HG02571 (cell line): ENCODE data around the gene KCNJ5.

Source experiments
- ATAC-seq: cut with Tn5 transposase; IDR thresholded peaks from one replicate; pipeline ENCODE4 v1.9.1; 2021; ENCODE audit warnings: mild to moderate bottlenecking, moderate library complexity; ENCODE audit not compliant: unreplicated experiment

Gene KCNJ5

DNA sequence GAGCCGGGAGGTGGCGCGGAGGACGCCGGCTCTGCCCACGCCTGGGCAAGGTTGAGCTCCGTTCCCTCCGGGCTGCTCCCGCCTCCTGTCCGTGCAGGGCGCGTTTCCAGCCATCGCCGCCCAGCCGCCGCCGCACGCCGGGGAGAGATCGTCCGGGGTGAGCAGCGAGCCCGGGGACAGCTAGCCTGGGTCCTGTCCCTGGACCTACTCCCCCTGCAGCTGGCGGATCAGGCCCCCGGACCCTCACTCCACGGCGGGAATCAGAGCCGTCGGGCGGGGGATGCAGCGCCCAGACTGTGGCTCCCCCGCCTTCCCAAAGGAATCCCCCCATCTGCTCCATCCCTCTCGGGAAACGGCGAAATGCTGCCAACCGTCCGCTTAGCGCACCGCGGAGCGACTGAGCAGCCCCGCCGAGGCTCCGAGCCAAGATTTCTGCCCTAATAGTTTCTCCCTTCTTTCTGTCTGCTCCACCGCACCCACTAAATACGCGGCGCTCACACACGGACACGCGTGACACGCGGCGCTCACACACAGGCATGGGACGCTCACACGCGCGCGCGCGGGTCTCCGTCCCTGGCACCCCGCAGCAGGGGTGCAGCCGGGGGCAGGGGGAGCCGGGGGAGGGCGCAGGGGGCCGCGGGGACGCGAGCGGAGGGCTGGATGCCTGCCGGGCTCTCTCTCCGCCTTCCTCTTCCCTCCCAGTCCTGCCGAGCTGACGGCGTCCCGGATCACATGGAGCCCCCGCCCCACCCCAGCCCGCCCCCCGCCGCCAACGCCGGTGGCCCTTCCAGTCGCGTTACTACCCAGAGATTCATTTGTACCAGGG is at the start of gene KCNJ5:
TSS of gene KCNJ5 (plus strand) at position 814 of the 826 bp plus-strand sequence. CDS start 19,918 bp downstream, outside the sequence.
- no peak for ATAC-seq

DNA sequence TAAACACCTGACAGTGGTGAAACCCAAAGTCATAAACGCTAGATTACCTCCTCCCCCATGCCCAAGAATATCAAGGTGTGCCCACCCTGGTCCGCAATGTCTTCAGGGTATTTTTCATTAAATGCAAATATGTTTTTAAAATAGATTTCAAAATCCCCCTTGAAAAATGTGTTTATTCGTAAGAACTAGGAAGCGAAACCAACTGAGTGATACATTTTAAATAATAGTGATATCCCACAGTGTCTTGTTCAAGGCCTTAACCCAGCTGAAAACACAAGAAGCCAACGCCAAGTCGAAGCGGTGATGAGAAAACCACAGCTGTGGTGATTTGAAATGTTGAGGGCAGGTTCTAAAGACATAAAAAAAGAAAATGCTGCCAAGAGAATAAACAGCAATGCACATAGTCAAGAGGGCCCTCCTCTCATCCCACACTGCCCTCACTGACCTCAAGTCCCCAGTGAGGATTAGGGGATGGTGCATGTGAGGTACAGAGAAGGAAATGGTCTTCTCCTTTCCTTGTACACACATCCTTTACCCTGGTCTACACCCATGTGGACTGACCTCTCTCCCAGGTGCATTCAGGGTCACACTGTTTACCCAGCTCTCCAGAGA is 49.6 kb upstream of the KCNJ5 start:
- peak; percentile 51 for ATAC-seq

DNA sequence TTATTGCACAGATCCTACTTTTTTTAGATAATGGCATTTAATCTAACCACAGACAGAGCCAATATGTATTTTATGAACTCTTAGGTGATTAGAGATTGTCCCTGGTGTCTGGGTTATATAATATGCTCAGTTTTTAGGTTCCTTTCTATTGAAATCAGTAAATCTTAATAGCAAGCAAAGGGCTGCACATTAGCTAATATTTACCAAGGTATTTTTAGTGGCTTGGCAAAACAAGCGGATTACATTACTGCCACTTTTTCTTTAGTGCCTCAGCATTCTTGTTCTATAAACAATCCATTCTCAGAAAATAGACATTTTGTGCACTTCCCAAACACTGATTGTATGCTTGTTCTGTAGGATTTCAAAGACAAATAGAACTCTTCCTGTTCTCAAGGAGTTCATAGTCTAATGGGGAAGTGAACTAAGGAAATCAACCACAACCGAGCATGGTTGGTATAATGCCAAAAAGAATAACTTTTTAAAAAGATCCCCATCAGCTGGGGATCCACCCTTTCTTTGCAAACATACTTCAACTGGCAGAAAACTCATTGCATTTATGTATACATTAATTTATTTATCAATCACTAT is 47.9 kb upstream of the KCNJ5 start:
- ATAC-seq, result no peak

DNA sequence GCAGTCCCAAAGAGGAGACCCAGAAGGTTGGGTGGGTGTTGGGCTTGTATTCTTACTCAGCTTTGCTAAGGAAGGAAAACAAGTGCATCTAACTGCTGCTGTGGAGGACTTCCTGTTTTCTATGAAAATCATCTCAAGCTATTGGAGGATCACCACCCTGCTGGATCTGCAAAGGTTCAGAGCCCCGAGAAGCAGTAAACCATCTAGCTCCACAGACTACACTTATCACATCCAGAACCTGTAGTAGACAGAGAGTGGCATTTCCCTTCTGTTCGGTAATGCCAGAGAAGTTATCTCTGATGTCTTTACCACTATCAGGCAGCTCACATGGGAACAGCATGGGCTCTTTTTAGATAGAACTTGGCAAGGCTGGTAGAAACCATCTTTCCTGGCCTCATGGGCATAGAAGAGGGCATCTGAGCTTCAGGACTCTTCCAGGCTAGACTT is 45.8 kb upstream of the KCNJ5 start:
- no peak for ATAC-seq

DNA sequence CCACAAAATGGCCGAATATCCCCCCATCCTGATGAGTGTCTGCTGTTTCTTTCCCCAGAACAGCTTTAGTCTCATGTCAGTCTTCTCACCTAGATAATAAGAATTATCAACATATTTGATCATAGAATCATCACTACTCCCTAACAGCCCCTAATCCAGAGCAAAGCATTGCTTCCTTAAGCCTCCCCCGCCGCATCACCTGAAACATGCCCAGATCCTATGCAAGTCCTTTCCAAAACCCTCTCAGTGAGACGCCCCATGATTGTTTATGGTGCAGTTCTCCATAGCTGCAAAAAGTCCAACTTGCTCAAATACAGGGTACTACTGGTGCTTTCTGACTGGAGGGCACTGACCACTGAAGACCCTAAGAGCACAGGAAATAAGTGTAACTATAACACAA is 44.2 kb upstream of the KCNJ5 start:
- no peak for ATAC-seq

DNA sequence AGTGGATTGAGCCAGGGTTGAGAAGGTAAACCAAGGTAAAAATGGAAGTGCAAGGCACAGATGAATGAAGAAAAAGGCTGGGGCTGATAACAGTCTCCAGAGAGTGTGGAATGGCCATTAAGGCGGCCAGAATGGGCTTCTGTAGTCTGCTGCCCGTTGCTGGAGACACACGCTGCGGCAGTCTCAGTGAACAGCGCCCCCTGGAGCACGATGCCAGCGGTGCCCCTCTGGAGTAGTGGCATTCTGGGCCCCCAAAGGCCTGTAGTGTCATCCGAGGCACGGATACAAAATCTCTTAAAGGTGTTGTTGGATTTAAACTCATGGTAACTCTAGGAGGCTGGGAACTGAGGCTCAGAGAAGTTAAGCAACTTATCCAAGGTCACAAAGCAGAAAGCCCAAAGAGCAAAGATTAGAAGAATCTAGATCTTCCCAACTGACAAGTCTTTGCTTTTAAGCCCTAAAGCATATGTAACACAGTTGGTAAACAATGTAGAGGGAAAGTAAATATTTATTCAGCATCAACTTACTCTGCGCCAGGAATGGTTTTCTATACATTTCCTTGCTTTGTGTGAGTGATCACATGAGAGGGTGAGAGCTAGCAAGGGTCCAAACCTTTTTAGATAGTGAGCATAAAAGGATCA is 42.2 kb upstream of the KCNJ5 start:
- ATAC-seq, result no peak

DNA sequence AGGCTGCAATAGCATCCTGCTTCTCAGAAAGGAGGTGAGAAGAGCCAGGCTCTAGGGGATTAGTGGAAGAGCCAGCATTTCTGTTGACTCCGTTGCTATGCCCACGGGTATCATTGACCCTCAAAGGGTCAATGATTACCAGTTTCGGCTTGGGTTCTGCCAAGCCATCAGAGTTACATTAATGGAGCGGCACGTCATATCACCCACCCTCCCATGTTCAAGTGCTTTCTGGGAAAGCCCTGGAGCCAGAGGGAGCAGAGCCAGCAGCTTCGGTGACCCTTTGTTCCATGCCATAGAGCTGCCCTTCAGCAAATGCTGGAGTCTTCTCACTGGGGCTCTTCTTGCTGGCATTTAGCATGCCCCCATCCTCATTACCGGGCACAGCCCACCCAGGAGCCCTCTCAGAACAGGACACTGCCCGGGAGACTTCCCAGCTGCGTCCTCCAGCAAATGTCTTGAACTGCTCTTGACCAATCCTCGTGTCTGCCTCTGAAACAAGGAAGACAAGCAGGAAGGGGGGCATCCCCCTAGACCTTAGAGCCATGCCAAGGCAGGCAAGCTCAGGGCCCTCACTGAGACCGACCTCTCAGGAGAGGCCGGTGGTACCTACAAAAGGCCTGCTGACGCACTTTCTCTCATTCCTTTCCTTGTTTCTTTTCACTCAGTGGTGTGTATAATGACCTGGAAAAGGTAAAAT is 38.7 kb upstream of the KCNJ5 start:
- no peak for ATAC-seq

DNA sequence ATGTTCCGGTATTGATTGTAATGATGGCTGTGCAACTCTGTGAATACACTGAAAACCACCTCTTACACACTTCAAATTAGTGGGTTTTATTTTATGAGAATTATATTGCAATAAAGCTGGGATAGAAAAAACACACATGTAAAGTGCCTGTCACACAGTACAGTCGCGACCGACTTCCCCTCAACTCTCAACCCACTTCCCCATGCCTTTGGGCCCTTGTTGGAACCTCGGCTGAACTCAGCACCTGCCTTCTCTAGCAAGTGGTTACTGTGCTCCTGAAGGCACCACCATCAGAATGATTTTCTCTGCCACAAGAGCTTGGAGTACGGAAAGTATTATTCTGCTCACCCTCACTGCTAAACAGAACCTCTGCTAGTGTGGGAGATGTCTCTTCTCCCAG is 37.6 kb upstream of the KCNJ5 start:
- no peak for ATAC-seq

DNA sequence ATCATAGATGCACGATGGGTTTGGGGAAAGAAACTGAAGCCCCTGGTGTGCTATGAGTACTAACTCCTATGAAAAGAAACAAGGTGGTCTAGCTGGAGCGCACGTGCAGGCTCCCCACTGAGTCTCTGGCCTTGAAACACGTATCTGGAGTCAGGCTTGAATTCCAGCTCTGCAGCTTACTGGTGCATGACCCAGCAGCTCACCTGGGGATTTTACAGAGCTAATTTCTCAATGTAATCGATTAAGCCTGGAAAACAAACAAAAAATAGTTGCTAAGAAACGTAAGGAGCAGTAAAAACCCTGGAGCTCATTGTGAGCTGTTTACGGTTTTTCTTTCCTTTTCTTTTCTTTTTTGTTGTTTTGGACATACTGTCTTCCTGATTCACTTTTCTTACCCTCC is 36.3 kb upstream of the KCNJ5 start:
- ATAC-seq, result no peak

DNA sequence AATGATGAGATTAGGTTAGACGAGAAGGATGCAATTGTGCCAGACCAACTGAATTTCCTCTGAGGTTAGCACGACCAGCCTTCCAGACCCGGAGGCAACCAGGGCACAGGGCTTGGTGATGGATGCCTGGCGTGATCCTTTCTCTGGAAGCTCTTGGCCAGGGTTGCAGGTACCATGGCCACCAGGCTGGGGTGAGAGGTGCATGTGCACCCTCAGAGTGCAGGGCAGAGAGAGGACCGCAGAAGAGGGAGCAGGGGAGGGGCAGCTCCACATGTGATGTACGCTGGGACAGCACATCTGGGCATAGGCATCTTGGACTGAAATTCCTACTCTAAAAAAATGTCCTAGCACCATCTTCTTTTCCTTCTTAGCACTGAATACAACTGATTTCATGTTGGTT is 34.9 kb upstream of the KCNJ5 start:
- no peak for ATAC-seq

DNA sequence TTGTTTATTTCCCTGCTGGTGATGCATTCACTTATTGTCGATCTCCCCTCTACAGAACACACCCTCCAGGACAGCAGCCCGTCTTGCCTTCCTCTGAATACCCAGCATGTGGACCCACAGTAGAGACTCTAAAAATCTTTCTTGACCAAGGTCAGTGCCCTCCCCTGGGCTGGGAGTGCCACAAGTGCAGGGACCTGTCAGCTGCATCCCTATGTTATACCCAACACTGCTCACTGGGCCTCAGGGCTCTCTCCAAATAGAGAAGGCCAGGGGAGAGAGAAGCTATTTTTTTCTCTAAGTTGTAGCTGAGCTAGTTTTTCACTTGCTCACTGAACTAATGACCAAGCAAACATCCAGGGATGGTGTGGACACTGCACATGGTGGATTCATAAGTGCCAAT is 33.8 kb upstream of the KCNJ5 start:
- ATAC-seq, result no peak

DNA sequence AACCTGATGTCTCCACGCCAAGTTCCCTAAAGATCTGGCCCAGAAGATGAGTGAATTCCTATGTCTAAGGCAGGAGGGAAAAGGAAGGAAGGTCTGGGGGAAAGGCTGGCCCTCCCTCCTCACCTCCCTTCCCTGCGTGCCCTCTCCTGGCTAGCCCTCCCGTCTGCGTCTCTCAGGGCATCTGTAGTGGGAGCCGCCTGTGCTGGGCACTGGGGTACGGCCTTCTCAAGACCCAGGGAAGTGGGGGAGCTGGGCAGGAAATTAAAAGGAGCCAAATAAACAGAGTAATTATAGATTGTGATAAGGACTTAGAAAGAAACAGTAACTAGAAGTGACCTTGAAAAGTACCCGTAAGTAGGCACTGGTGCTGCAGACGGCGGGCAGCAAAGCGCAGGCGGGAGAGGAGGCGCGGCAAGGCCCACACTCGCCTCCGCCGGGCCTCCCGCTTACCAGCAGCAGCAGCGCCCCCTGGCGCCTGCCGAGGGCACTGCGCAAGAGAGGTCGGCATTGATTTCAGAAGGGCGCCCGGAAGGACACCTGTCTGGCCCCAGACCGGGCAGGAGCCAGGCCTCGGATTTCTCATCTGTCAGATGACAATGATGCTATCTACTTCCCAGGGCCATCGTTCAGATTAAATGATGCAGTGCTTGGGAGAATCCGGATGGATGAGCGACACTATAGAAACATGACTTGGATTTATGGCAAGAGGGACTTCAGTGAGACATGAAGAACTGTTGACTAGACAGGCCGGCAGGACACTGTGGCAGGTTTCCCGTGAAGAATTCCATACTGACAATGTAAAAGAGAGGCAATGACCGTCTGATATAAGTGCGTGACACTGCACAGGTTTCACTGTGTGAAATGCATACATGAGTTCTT is 31.4 kb upstream of the KCNJ5 start:
- ATAC-seq, result peak; percentile 81

DNA sequence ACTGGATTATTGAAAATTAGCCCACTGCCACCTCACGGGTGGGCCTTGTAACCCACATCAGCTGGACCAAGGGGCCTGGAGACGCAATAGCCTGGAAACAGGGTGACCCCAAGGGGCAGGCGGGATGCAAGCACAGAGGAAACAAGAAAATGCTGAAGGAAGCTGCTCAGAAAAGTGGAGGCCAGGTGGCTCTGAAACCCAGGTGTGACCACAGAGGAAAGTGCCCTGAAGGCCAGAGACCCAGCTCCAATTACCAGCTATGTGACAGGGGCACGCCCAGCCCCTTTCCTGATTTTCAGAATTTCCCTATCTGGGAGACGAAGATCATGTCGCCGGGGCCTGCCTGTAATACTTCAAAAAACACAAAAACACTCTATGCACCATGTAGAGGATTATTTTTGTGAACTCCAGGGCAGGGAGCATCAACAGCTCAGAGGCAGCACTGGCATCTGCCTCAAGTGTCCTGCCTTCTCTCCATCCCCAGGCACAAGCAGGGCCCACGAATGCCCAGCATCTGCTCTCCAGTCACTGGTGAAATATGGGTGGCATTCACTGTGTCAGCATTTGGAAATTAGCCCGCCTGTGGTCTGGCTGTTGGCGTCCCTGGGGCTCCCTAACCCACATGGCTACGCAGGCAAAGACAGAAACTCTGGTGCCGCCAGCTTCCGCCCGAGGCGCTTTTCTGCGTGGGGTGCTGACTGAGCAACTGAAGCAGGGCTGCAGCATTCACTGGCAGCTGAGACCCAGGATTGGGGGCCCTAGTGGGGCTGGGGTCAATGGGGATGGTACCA is 30.4 kb upstream of the KCNJ5 start:
- no peak for ATAC-seq

DNA sequence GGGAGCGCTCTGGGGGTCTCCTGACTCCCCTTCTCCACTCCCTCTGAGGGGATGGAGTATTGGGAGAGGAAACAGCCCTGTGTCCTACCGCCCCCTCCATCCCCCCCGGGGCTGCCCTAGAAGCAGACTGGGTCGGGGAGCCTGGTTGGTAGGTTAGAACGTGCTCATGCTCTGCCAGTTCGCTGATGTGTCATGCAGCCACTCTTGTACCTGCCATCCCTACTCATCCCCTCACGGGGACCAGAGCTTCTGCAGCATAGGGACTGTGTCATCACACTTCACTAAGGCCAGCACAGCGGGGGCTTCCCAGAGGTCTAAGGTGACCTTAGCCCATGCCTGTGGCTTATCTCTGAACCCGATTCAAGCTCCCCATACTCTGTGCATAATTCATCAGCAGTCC is 28.8 kb upstream of the KCNJ5 start:
- no peak for ATAC-seq

DNA sequence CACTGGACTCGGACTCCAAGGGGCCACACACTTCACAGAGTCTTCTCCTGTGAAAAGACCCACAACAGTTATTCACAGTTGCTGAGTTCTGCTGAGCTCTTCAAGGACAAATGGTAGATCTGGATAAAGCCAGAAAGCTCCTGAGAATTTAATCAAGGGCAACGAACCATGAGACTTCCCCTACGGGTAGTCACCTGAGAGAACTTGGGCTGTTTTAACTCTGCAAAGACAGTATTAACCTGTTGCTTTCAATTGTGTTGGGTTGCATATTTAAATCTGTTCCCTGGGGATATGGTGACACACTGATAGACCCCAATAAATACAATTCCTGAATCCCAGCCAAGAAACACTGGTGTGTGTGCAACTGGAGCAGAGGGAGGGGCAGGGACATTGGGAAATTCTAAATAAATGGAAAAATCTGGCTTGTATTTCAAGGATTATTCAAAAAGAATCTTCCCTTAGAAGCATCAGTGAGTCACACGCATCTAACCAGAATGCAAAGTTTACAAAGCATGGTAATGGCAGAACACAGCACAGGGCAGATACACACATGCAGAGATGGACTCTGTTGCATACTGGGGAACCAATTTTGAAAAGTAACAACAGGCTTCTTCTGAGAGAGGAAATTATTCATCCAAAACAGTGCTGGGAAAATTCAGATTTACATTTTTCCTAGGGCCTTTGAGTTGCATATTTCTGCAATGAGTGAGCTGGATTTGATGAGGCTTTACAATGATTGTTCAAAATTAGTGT is 28.1 kb upstream of the KCNJ5 start:
- ATAC-seq, result no peak

DNA sequence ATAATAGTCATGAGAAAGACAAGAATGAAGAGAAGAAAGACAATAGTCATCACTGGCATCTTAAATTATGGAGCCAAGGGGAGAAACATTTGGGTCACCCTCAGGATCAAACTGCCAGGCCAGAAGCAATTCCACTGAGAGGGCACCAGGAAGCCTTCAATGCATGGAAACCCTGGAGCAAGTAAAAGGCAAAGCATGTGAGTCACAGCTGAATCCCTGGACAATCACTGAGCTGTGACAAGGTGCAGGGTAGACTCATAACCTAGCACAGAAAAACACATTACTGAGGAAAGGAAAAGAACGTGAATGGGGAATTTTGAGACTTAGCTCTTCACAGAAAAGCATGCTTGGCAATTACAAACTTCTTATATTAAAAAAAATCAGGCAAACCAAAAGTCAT is 25.7 kb upstream of the KCNJ5 start:
- no peak for ATAC-seq

DNA sequence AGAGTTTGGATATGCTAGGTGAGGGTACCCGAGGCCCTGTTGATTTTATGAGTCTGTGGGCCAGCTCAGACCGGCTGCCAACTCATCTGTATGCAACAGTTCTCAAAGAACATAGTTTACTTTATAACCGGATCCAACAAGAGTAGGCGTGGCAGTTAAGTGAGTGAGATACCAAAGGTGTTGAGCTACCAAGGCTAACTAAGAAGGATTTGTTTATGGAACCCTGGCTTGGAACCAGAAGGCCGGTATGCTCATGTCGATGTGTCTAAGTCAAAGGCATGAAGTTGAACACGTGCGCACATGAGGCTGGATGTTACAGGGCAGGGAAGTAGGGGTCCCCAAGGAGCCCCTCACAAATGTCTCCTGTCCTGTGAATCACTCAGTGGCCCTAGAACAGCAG is 23.9 kb upstream of the KCNJ5 start, which contains the start of gene KCNJ1:
TSS of gene KCNJ1 (minus strand) at position 20 of the 400 bp plus-strand sequence. CDS start 27,053 bp downstream, outside the sequence.
- ATAC-seq, result no peak
